B cell (primary cell): ENCODE measurements around the gene USH2A. TPM values are rescaled to one million over a fixed set of nuclear protein-coding genes. Genes with fewer than 3 reads are reported as not detected.

ENCODE experiments used
- ATAC-seq: fragments of 200-7000 bp; cut with Tn5 transposase; one replicate; pipeline ENCODE4 v1.10.0; 2021; ENCODE audit warnings: low read depth, mild to moderate bottlenecking, moderate number of reproducible peaks, moderate library complexity
- CTCF ChIA-PET: fragments of 350-600 bp; sonication (Branson Sonifier 250); formaldehyde crosslinking; loops from one replicate; lab custom pipeline; 2021; ENCODE audit warnings: antibody characterized with exemption, inconsistent platforms; lab: Charles Lee
- POLR2A ChIA-PET: fragments of 350-600 bp; sonication (Branson Sonifier 250); formaldehyde crosslinking; loops from one replicate; lab custom pipeline; 2021; ENCODE audit warnings: antibody characterized with exemption; lab: Charles Lee
- DNase-seq: peaks from one replicate; pipeline ENCODE4 v3.0.0; 2013
- H2AFZ ChIP-seq: 2 replicates; pipeline ENCODE4 v1.6.1; 2012; ENCODE audit warnings: mild to moderate bottlenecking, low read depth, low read length; ENCODE audit not compliant: insufficient read depth, poor library complexity, severe bottlenecking
- H3K27ac ChIP-seq, 2 donors: 1 replicate in 1 of 2; 2 replicates in 1 of 2; pipeline ENCODE4 v1.5.1; 2012 to 2013; ENCODE audit warnings: low read length in 2 of 2, mild to moderate bottlenecking in 2 of 2, moderate library complexity in 1 of 2
- H3K27me3 ChIP-seq, 4 experiments: fragments of 200-600 bp in 1 of 4; sonication (generic) in 1 of 4; replicated peaks in 1 of 4; 1 replicate in 2 of 4; 2 replicates in 2 of 4; pipeline versions ENCODE4 v1.6.1 to v1.7.0; 2013 to 2016; ENCODE audit warnings: low read length in 3 of 4, mild to moderate bottlenecking in 2 of 4, mixed read lengths in 1 of 4, moderate library complexity in 1 of 4; ENCODE audit not compliant: insufficient read depth in 4 of 4, control insufficient read depth in 3 of 4; ENCODE audit errors: control extremely low read depth in 1 of 4
- H3K36me3 ChIP-seq, 2 experiments: replicated peaks in 1 of 2; 1 replicate in 1 of 2; 2 replicates in 1 of 2; pipeline versions ENCODE4 v1.6.1 to v1.7.1; 2013; ENCODE audit warnings: low read length in 1 of 2; ENCODE audit not compliant: insufficient read depth in 2 of 2, control insufficient read depth in 1 of 2; ENCODE audit errors: control extremely low read depth in 1 of 2, extremely low read depth in 1 of 2
- H3K4me1 ChIP-seq, 2 donors: fragments of 200-600 bp in 1 of 2; sonication (generic) in 1 of 2; 1 replicate in 1 of 2; 2 replicates in 1 of 2; pipeline versions ENCODE4 v1.5.1 to v1.6.1; 2013 to 2017; ENCODE audit warnings: low read length in 2 of 2; ENCODE audit not compliant: control insufficient read depth in 2 of 2, insufficient read depth in 2 of 2
- H3K4me2 ChIP-seq: replicated peaks from 2 replicates; pipeline ENCODE3; 2012; ENCODE audit warnings: mild to moderate bottlenecking, low read depth, low read length; ENCODE audit not compliant: poor library complexity, severe bottlenecking
- H3K4me3 ChIP-seq, 5 experiments: fragments of 200-600 bp in 1 of 5; sonication (generic) in 1 of 5; 1 replicate in 3 of 5; 2 replicates in 2 of 5; pipeline versions ENCODE4 v1.5.1 to v1.7.0; 2011 to 2016; ENCODE audit warnings: low read length in 4 of 5, mild to moderate bottlenecking in 4 of 5, low read depth in 2 of 5, control low read depth in 1 of 5, moderate library complexity in 1 of 5; ENCODE audit not compliant: insufficient read depth in 1 of 5; ENCODE audit errors: control extremely low read depth in 1 of 5, extremely low read depth in 1 of 5
- H3K79me2 ChIP-seq: fragments of 200-600 bp; sonication (generic); one replicate; pipeline ENCODE4 v1.6.0; 2016; ENCODE audit warnings: low read length; ENCODE audit not compliant: control insufficient read depth, insufficient read depth
- H3K9ac ChIP-seq: fragments of 200-600 bp; sonication (generic); 2 replicates; pipeline ENCODE4 v1.6.1; 2017; ENCODE audit warnings: mild to moderate bottlenecking, low read length, moderate library complexity
- H3K9me3 ChIP-seq, 3 donors: one replicate each; pipeline versions ENCODE4 v1.6.1 to v1.7.1; 2013; ENCODE audit warnings: low read length in 2 of 3; ENCODE audit not compliant: control insufficient read depth in 2 of 3, insufficient read depth in 1 of 3; ENCODE audit errors: control extremely low read depth in 1 of 3
- H4K20me1 ChIP-seq: 2 replicates; pipeline ENCODE4 v1.6.0; 2012; ENCODE audit warnings: mild to moderate bottlenecking, low read length; ENCODE audit not compliant: insufficient read depth, control insufficient read depth, poor library complexity, severe bottlenecking
- H3K27ac Mint-ChIP-seq: one replicate; pipeline ENCODE4 v1.8.0; 2021; ENCODE audit warnings: mixed read lengths
- H3K27me3 Mint-ChIP-seq: one replicate; pipeline ENCODE4 v1.8.0; 2021; ENCODE audit warnings: mixed read lengths
- H3K4me1 Mint-ChIP-seq: one replicate; pipeline ENCODE4 v1.8.0; 2021; ENCODE audit warnings: mixed read lengths
- H3K4me3 Mint-ChIP-seq: one replicate; pipeline ENCODE4 v1.8.0; 2021; ENCODE audit warnings: mixed read lengths
- H3K9me3 Mint-ChIP-seq: one replicate; pipeline ENCODE4 v1.8.0; 2022; ENCODE audit warnings: mixed read lengths; ENCODE audit not compliant: insufficient read depth
- EZH2 ChIP-seq: IDR thresholded peaks from 2 replicates; pipeline ENCODE4 v1.6.1; 2012; ENCODE audit warnings: borderline replicate concordance, low read depth, mild to moderate bottlenecking, moderate library complexity, low read length; ENCODE audit not compliant: insufficient read depth, poor library complexity, severe bottlenecking
- WGBS: methylation state at CpG from one replicate; pipeline ENCODE4 v1.1.5; 2013; ENCODE audit warnings: missing lambda C conversion rate; ENCODE audit not compliant: insufficient coverage; 5-methylcytosine and 5-hydroxymethylcytosine counted together
- intact Hi-C: fragments of 100-400 bp; cut with micrococcal nuclease; formaldehyde crosslinking; loops from one replicate; pipeline ENCODE4 v1.10.0; 2022
- polyA plus RNA-seq: library from polyadenylated mRNA; depleted of rRNA; stranded (reverse); fragments of >200 nt; gene quantifications from 2 replicates; pipeline ENCODE4 v1.2.3, GENCODE V29; 2012
- total RNA-seq, 2 donors: library from RNA; stranded (reverse); fragments of 120-200 nt in 1 of 2; gene quantifications; 1 replicate in 1 of 2; 2 replicates in 1 of 2; pipeline versions ENCODE4 v1.2.3 to v1.2.4, GENCODE V29; 2013 to 2022
- TF ChIP-seq, protein P1 (sequence below): fragments of 200-600 bp; IDR thresholded peaks from one replicate; pipeline ENCODE4 v1.8.0; 2022; ENCODE audit warnings: antibody characterized with exemption, mild to moderate bottlenecking

USH2A gene
- total and polyA plus RNA-seq, 2 donors (not counting 1 experiment from before 2014, with no cell fraction given): 0.01 TPM; not detected in 1

DNA sequence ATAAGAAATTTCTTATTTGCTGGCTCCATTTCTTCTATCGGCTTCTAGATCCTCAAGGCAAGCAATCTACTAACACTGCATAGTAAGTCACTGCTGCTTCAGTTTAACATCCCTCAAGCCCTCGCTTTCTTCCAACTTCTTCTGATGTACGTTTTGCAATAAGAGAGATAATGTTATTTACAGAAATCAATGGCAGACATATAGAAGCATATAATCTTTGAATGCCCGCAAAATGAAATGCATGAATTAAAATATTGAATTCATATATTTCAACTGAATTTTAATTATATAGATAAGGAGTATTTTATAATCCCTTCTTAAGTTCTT lies 712.4 kb downstream of the USH2A start:
- Histone ChIP-seq H3K4me1 (no peaks in the 10 kb centered on the region), H3K9ac (no peak overlapping the region), H2AFZ (no peak overlapping the region), H3K4me2 (no peak overlapping the region), H3K36me3 (no peaks in the 10 kb centered on the region), H3K27ac (no peak overlapping the region), H3K9me3 (no peaks in the 10 kb centered on the region), H3K79me2 (no peaks in the 10 kb centered on the region), H3K4me3 (no peak overlapping the region), H4K20me1 (no peaks in the 10 kb centered on the region), H3K27me3 (no peaks in the 10 kb centered on the region)
- TF ChIP-seq, protein P1, sequence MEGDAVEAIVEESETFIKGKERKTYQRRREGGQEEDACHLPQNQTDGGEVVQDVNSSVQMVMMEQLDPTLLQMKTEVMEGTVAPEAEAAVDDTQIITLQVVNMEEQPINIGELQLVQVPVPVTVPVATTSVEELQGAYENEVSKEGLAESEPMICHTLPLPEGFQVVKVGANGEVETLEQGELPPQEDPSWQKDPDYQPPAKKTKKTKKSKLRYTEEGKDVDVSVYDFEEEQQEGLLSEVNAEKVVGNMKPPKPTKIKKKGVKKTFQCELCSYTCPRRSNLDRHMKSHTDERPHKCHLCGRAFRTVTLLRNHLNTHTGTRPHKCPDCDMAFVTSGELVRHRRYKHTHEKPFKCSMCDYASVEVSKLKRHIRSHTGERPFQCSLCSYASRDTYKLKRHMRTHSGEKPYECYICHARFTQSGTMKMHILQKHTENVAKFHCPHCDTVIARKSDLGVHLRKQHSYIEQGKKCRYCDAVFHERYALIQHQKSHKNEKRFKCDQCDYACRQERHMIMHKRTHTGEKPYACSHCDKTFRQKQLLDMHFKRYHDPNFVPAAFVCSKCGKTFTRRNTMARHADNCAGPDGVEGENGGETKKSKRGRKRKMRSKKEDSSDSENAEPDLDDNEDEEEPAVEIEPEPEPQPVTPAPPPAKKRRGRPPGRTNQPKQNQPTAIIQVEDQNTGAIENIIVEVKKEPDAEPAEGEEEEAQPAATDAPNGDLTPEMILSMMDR: no peak
- no peak for TF ChIP-seq EZH2
- H3K27me3 Mint-ChIP-seq: no peaks in the 10 kb centered on the region
- ATAC-seq (no peak), DNase-seq (no peak)
- ChIA-PET POLR2A (no interaction called here), CTCF (no interaction called here)
- no CpG with 5 or more reads among the region's 4 CpGs for WGBS
- H3K9me3 Mint-ChIP-seq: no peaks in the 10 kb centered on the region
- no peak overlapping the region for H3K4me3 Mint-ChIP-seq
- H3K27ac Mint-ChIP-seq: no peak overlapping the region
- no peaks in the 10 kb centered on the region for H3K4me1 Mint-ChIP-seq
- intact Hi-C loops: no loop called here

DNA sequence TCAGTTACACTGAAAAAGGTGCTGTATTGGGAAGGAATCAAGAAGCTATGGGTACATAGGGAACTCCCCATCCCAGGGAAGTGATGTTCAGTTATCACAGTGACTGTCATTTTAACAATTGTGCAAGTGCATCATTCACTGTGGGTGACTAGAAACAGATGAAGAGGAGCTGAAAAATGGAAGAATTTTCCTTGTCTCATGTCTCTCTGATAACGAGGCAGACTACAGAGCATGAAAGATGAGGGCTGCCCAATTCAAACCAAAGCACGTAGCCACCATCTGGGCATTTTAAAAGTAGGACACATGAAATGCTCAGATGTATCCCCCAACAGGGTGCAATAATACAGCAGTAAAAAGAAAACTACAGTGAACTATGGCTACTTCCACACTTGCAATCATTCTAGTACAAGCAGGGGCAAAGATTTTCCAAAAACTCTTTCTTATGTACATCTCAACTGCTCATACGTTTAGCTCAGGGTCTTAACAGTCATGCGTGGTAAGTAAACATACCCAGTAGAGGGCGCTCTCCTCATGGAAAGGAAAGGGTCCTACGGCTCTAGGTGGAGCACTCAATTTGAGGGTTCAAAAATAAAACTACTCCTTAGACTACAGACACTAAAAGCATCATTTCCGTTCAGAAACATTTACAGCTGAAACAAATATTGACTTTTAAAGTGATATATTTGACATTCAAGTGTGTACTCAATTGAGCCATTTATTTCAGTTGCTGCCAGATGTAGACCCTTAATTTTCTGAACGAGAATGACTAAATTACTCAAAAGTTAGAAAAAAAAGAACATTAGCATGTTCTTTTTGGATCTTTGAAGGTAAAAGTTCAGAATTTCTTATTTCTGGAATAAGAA lies 713.0 kb downstream of the USH2A start:
- Histone ChIP-seq H4K20me1 (no peaks in the 10 kb centered on the region), H3K27ac (no peak overlapping the region), H2AFZ (no peak overlapping the region), H3K4me2 (no peak overlapping the region), H3K79me2 (no peaks in the 10 kb centered on the region), H3K9ac (no peak overlapping the region), H3K9me3 (no peaks in the 10 kb centered on the region), H3K36me3 (no peaks in the 10 kb centered on the region), H3K27me3 (no peaks in the 10 kb centered on the region), H3K4me1 (no peaks in the 10 kb centered on the region), H3K4me3 (no peak overlapping the region)
- ATAC-seq (no peak), DNase-seq (peak; percentile 19)
- Mint-ChIP-seq H3K4me3 (no peak overlapping the region), H3K9me3 (no peaks in the 10 kb centered on the region), H3K4me1 (no peaks in the 10 kb centered on the region), H3K27ac (no peak overlapping the region), H3K27me3 (no peaks in the 10 kb centered on the region)
- intact Hi-C loops: no loop called here
- TF ChIP-seq, protein P1: peak; percentile 36
- no peak for TF ChIP-seq EZH2
- POLR2A ChIA-PET: no interaction called here
- CTCF ChIA-PET: no interaction called here
- whole genome bisulfite sequencing: 53% methylated on average over 3 of the region's 8 CpGs
